HepG2 (cell line): ENCODE measurements around the gene UTS2R. TPM values are rescaled to one million over a fixed set of nuclear protein-coding genes. Genes with fewer than 3 reads are reported as not detected.

Source experiments
- AHR ChIP-seq: IDR thresholded peaks from 2 replicates; pipeline ENCODE4 v1.6.1; 2018; ENCODE audit warnings: missing genetic modification reagents, missing compliant biosample characterization
- ATF6 ChIP-seq: sonication (generic); formaldehyde crosslinking; conservative IDR thresholded peaks from 2 replicates; pipeline ENCODE4 v1.4.0; 2020; ENCODE audit warnings: missing genetic modification reagents
- DDIT3 ChIP-seq: sonication (generic); formaldehyde crosslinking; IDR thresholded peaks from 2 replicates; pipeline ENCODE4 v1.4.0; 2020; ENCODE audit warnings: mild to moderate bottlenecking, missing genetic modification reagents
- GRHL1 ChIP-seq: sonication (generic); formaldehyde crosslinking; conservative IDR thresholded peaks from 2 replicates; pipeline ENCODE4 v1.8.0; 2022; ENCODE audit warnings: missing genetic modification reagents
- MTA1 ChIP-seq: sonication (generic); formaldehyde crosslinking; IDR thresholded peaks from 2 replicates; pipeline ENCODE4 v1.4.0; 2020; ENCODE audit warnings: missing genetic modification reagents, mild to moderate bottlenecking, borderline replicate concordance
- NFE2L1 ChIP-seq: sonication (generic); formaldehyde crosslinking; IDR thresholded peaks from 2 replicates; pipeline ENCODE4 v1.4.0; 2020; ENCODE audit warnings: missing genetic modification reagents, mild to moderate bottlenecking, borderline replicate concordance
- PHB2 ChIP-seq: fragments of 450-650 bp; IDR thresholded peaks from 2 replicates; pipeline ENCODE4 v1.6.1; 2018; ENCODE audit not compliant: partially characterized antibody
- RFX5 ChIP-seq: IDR thresholded peaks from 2 replicates; pipeline ENCODE4 v1.6.1; 2011; ENCODE audit warnings: low read depth, low read length, improper control_type of control experiment
- SMYD3 ChIP-seq: sonication (generic); formaldehyde crosslinking; IDR thresholded peaks from 2 replicates; pipeline ENCODE4 v1.8.1; 2023; ENCODE audit warnings: mild to moderate bottlenecking, missing genetic modification reagents
- SP5 ChIP-seq: IDR thresholded peaks from 2 replicates; pipeline ENCODE4 v1.6.1; 2016; ENCODE audit warnings: low read depth, borderline replicate concordance
- TARDBP ChIP-seq: sonication (generic); formaldehyde crosslinking; IDR thresholded peaks from 2 replicates; pipeline ENCODE4 v1.8.0; 2022; ENCODE audit warnings: mild to moderate bottlenecking, missing genetic modification reagents
- TEAD2 ChIP-seq: sonication (generic); formaldehyde crosslinking; IDR thresholded peaks from 2 replicates; pipeline ENCODE4 v1.9.0; 2021; ENCODE audit warnings: missing genetic modification reagents
- TGIF2 ChIP-seq: IDR thresholded peaks from 2 replicates; pipeline ENCODE4 v1.6.1; 2016; ENCODE audit warnings: control low read depth, missing compliant biosample characterization
- TSC22D2 ChIP-seq: sonication (generic); formaldehyde crosslinking; IDR thresholded peaks from 2 replicates; pipeline ENCODE4 v1.5.1; 2020; ENCODE audit warnings: missing genetic modification reagents, mild to moderate bottlenecking, borderline replicate concordance
- ZFP36L2 ChIP-seq: sonication (generic); formaldehyde crosslinking; IDR thresholded peaks from 2 replicates; pipeline ENCODE4 v1.4.0; 2020; ENCODE audit warnings: missing genetic modification reagents
- ZKSCAN5 ChIP-seq: sonication (generic); formaldehyde crosslinking; IDR thresholded peaks from 2 replicates; pipeline ENCODE4 v1.5.1; 2020; ENCODE audit warnings: mild to moderate bottlenecking, missing genetic modification reagents
- ZNF24 ChIP-seq: fragments of 450-650 bp; IDR thresholded peaks from 2 replicates; pipeline ENCODE4 v1.6.1; 2017; ENCODE audit warnings: antibody characterized with exemption, mild to moderate bottlenecking
- ZNF333 ChIP-seq: sonication (generic); formaldehyde crosslinking; IDR thresholded peaks from 2 replicates; pipeline ENCODE4 v1.4.0; 2020; ENCODE audit warnings: mild to moderate bottlenecking, missing genetic modification reagents, borderline replicate concordance
- ZNF512B ChIP-seq: sonication (generic); formaldehyde crosslinking; IDR thresholded peaks from 2 replicates; pipeline ENCODE4 v1.5.1; 2020; ENCODE audit warnings: missing genetic modification reagents, mild to moderate bottlenecking, borderline replicate concordance
- ZNF614 ChIP-seq: IDR thresholded peaks from 2 replicates; pipeline ENCODE4 v1.6.1; 2018; ENCODE audit warnings: missing biosample characterization, missing genetic modification reagents, inconsistent platforms, borderline replicate concordance
- ZNF672 ChIP-seq: sonication (generic); formaldehyde crosslinking; IDR thresholded peaks from 2 replicates; pipeline ENCODE4 v1.8.1; 2022; ENCODE audit warnings: missing genetic modification reagents
- ZNF704 ChIP-seq: sonication (generic); formaldehyde crosslinking; IDR thresholded peaks from 2 replicates; pipeline ENCODE4 v1.8.1; 2023; ENCODE audit warnings: mild to moderate bottlenecking, inconsistent platforms, moderate library complexity, missing genetic modification reagents, borderline replicate concordance
- polyA plus RNA-seq, 8 experiments: library from polyadenylated mRNA; depleted of rRNA in 3 of 8; stranded (reverse) in 7 of 8; unstranded in 1 of 8; fragments of >200 nt; fragmentation: Illumina TruSeq in 4 of 8; extraction: Trizol in 4 of 8; gene quantifications; 2 replicates each; pipeline versions ENCODE4 v1.2.1 to v1.2.3, GENCODE V29; 2011 to 2016; ENCODE audit warnings: low read depth in 4 of 8, missing spikeins in 1 of 8, mixed read lengths in 1 of 8; ENCODE audit not compliant: insufficient read depth in 1 of 8
- total RNA-seq, 5 experiments: library from RNA; depleted of rRNA; stranded (reverse); fragments of >200 nt; fragmentation: Illumina TruSeq; extraction: Trizol; gene quantifications; 2 replicates each; pipeline ENCODE4 v1.2.3, GENCODE V29; 2016; ENCODE audit warnings: low read depth in 1 of 5

The UTS2R gene
- total and polyA plus RNA-seq, 2 of the 13 experiments (the other 11 are each of a cell fraction or from before 2014, with no cell fraction given): 0.13 to 0.15 TPM

- TF ChIP-seq MTA1 (CRISPR knock-in tag) (peak; percentile 48; the same call in 1 of the 2 replicates), TARDBP (CRISPR knock-in tag) (no peak), ZNF704 (CRISPR knock-in tag) (no peak), TGIF2 (CRISPR knock-in tag) (no peak), GRHL1 (CRISPR knock-in tag) (no peak), TSC22D2 (CRISPR knock-in tag) (0 out of 2 replicates have a peak, but pooled peaks have one; percentile 11), ZNF672 (no peak), AHR (no peak), ZNF24 (no peak), ZNF333 (CRISPR knock-in tag) (peak; percentile 61; the same call in 1 of the 2 replicates), PHB2 (no peak), ZKSCAN5 (CRISPR knock-in tag) (no peak), RFX5 (no peak), NFE2L1 (CRISPR knock-in tag) (no peak), ATF6 (0 out of 2 replicates have a peak, but pooled peaks have one; percentile 11), ZNF512B (CRISPR knock-in tag) (no peak), ZNF614 (CRISPR knock-in tag) (no peak), TEAD2 (no peak), DDIT3 (CRISPR knock-in tag) (no peak), SMYD3 (no peak), ZFP36L2 (0 out of 2 replicates have a peak, but pooled peaks have one; percentile 22), SP5 (CRISPR knock-in tag) (no peak)
Measured at GRCh38 chr17:82345151-82345976, 26.2 kb upstream of the UTS2R start (continued).
